ENCODE data around the gene FLT3.

The FLT3 gene

DNA sequence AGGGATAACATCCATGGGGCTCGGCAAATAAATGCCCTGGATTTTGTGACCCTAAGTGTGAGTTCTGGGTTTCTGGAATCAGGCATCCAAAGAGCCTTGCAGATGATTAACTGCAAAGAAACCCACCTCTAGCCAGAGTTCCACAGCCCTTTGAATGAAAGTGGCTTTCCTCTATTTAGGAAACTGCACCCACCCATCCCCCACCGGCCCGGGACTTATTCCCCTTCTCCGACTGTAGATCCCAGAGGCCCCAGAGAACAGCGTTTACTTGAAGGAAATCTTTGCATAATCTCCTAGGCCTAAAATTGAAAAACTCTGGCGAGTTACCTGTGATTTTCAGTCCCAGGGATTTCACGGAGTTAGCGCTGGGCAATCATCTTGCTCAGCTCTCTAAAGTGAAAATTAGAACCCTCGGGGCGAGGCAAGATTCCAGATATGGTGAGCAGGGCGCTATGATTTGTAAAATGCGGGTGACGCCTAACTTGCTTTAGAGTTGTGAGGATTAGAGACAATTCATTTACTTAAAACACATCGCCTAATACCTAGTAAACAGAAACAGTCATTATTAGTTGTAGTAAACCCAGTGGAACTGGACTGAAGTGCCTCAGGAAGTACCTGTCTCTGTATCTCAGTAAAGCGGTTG lies 121.3 kb downstream of the FLT3 start:
- Histone ChIP-seq H3F3A (ENCODE audit: insufficient read depth) (no peaks in the 10 kb centered on the region), H3K4me3 (ENCODE audit: insufficient read depth, low read length, poor library complexity, severe bottlenecking) (no peak overlapping the region), H2AFZ (ENCODE audit: low read depth, low read length, severe bottlenecking) (no peak overlapping the region), H3K9me3 (ENCODE audit: insufficient read depth, low read length) (no peaks in the 10 kb centered on the region), H3K27ac (ENCODE audit: low read depth, low read length) (no peak overlapping the region), H4K20me1 (ENCODE audit: low read depth, low read length) (no peaks in the 10 kb centered on the region), H3K4me2 (ENCODE audit: low read depth, low read length, poor library complexity, severe bottlenecking) (no peak overlapping the region), H3K27me3 (ENCODE audit: low read length) (no peaks in the 10 kb centered on the region), H3K79me2 (ENCODE audit: insufficient read depth, low read length) (no peaks in the 10 kb centered on the region), H3K9ac (ENCODE audit: low read length) (no peak overlapping the region), H3K36me3 (ENCODE audit: low read length) (no peaks in the 10 kb centered on the region), H3K9me2 (replicated peaks; ENCODE audit: insufficient read depth, low read length) (no peaks in the 10 kb centered on the region)
- TF ChIP-seq, protein P1, sequence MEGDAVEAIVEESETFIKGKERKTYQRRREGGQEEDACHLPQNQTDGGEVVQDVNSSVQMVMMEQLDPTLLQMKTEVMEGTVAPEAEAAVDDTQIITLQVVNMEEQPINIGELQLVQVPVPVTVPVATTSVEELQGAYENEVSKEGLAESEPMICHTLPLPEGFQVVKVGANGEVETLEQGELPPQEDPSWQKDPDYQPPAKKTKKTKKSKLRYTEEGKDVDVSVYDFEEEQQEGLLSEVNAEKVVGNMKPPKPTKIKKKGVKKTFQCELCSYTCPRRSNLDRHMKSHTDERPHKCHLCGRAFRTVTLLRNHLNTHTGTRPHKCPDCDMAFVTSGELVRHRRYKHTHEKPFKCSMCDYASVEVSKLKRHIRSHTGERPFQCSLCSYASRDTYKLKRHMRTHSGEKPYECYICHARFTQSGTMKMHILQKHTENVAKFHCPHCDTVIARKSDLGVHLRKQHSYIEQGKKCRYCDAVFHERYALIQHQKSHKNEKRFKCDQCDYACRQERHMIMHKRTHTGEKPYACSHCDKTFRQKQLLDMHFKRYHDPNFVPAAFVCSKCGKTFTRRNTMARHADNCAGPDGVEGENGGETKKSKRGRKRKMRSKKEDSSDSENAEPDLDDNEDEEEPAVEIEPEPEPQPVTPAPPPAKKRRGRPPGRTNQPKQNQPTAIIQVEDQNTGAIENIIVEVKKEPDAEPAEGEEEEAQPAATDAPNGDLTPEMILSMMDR (IDR thresholded peaks at IDR 0.05; ENCODE audit: insufficient read depth, low read length, poor library complexity, severe bottlenecking), result no peak
- TF ChIP-seq EZH2phosphoT487 (conservative IDR thresholded peaks at IDR 0.05; ENCODE audit: low read length), result no peak

DNA sequence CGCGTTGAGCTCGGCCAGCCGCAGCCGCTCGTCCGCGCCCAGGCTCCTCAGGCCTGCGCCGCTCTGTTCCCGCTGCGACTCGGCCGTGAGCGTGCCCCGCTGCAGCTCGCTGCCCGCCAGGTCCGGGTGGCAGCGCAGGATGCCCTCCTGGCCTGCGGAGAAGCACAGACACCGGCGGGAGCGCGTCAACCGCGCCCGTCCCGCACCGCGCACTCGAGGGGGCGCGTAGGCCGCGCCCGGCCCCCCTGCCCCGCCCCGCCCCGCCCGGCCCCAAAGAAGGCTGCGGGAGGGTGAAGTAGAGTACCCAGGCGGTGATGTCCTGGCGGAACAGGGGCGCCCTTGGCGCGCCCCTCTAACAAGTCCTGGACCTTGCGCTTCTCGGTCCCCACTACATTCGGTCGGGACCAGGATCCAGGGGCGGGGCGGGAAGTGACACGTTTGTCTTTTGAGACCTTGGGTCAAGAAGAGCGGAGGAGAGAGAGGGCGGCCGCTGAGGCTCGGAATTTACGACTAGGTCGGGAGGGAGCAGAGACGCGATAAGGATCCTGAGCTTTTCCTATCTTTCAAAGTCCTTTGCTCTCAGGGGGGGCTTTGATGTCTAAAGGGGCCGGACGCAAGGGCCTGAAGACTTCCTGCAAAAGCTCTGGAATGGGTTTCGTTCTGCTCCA lies 121.9 kb downstream of the FLT3 start:
- Histone ChIP-seq H3F3A (ENCODE audit: insufficient read depth) (no peaks in the 10 kb centered on the region), H3K9ac (ENCODE audit: low read length) (no peak overlapping the region), H4K20me1 (ENCODE audit: low read depth, low read length) (no peaks in the 10 kb centered on the region), H2AFZ (ENCODE audit: low read depth, low read length, severe bottlenecking) (no peak overlapping the region), H3K4me3 (ENCODE audit: insufficient read depth, low read length, poor library complexity, severe bottlenecking) (no peak overlapping the region), H3K27ac (ENCODE audit: low read depth, low read length) (no peak overlapping the region), H3K27me3 (ENCODE audit: low read length) (no peaks in the 10 kb centered on the region), H3K9me3 (ENCODE audit: insufficient read depth, low read length) (no peaks in the 10 kb centered on the region), H3K4me2 (ENCODE audit: low read depth, low read length, poor library complexity, severe bottlenecking) (no peak overlapping the region), H3K36me3 (ENCODE audit: low read length) (no peaks in the 10 kb centered on the region), H3K79me2 (ENCODE audit: insufficient read depth, low read length) (no peaks in the 10 kb centered on the region), H3K9me2 (replicated peaks; ENCODE audit: insufficient read depth, low read length) (no peaks in the 10 kb centered on the region)
- TF ChIP-seq, protein P1 (IDR thresholded peaks at IDR 0.05; ENCODE audit: insufficient read depth, low read length, poor library complexity, severe bottlenecking), result no peak
- no peak for TF ChIP-seq EZH2phosphoT487 (conservative IDR thresholded peaks at IDR 0.05; ENCODE audit: low read length)

DNA sequence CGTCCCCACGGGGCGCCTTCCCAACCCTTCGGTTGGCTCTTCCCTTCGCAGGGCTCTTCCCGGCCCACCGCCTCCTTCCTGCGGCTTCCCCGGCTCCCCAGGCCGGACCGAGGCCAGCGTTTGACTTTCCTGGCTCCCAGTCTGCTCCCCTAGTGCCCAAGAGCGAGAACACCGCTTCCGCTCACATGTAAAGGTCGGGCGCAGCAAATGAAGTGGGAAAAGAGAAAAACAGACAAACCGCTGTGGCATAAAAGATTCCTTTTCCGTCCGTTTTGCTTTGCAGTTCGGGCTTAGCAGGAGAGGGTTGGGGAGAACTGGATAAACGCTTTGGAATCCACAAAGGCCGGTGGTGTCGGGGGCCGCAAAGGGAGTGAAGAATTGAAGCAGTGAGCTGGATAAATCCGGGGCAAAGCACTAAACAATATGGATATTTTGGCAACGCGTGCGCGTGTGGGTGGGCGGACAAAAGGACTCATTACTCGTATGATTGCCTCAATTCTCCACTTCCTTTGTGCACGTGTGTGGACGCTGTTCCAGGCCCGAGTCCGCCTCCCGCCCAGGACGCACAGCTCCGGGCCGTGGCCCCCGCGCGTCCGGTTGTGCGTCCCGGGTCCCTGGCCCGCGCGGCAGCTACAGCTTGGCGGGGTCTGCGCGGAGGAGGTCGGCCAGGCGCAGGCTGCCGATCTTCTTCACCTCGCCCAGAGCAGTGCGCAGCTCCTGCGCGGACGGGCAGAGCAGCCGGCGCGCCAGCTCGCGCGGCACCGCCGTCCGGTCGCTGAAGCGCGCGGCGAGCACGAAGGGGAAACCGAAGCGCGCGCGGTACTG lies 122.7 kb downstream of the FLT3 start:
- Histone ChIP-seq H3K36me3 (ENCODE audit: low read length) (no peaks in the 10 kb centered on the region), H3K4me3 (ENCODE audit: insufficient read depth, low read length, poor library complexity, severe bottlenecking) (no peak overlapping the region), H3K9me2 (replicated peaks; ENCODE audit: insufficient read depth, low read length) (no peaks in the 10 kb centered on the region), H3K9ac (ENCODE audit: low read length) (no peak overlapping the region), H3K27me3 (ENCODE audit: low read length) (no peaks in the 10 kb centered on the region), H3F3A (ENCODE audit: insufficient read depth) (no peaks in the 10 kb centered on the region), H3K4me2 (ENCODE audit: low read depth, low read length, poor library complexity, severe bottlenecking) (no peak overlapping the region), H2AFZ (ENCODE audit: low read depth, low read length, severe bottlenecking) (no peak overlapping the region), H4K20me1 (ENCODE audit: low read depth, low read length) (no peaks in the 10 kb centered on the region), H3K9me3 (ENCODE audit: insufficient read depth, low read length) (no peaks in the 10 kb centered on the region), H3K27ac (ENCODE audit: low read depth, low read length) (no peak overlapping the region), H3K79me2 (ENCODE audit: insufficient read depth, low read length) (no peaks in the 10 kb centered on the region)
- no peak for TF ChIP-seq EZH2phosphoT487 (conservative IDR thresholded peaks at IDR 0.05; ENCODE audit: low read length)
- TF ChIP-seq, protein P1 (IDR thresholded peaks at IDR 0.05; ENCODE audit: insufficient read depth, low read length, poor library complexity, severe bottlenecking), result no peak
